PFSK-1 (cell line): ENCODE results near the gene ATP5F1E.

Experiments
- FOXP2 ChIP-seq: optimal IDR thresholded peaks from 2 replicates; pipeline ENCODE3; 2011; ENCODE audit warnings: borderline replicate concordance, control low read depth, inconsistent platforms; ENCODE audit not compliant: insufficient read depth; ENCODE audit errors: extremely low read length, extremely low read depth
- POLR2AphosphoS5 ChIP-seq: IDR thresholded peaks from 2 replicates; pipeline ENCODE4 v1.6.1; 2012; ENCODE audit warnings: low read depth, mild to moderate bottlenecking, control low read depth, low read length, moderate library complexity
- SIN3A ChIP-seq: IDR thresholded peaks from 2 replicates; pipeline ENCODE4 v1.6.1; 2012; ENCODE audit warnings: mild to moderate bottlenecking, low read length, moderate library complexity, borderline replicate concordance; ENCODE audit not compliant: insufficient read depth
- TAF1 ChIP-seq: IDR thresholded peaks from 2 replicates; pipeline ENCODE4 v1.6.1; 2012; ENCODE audit warnings: low read length, control low read depth, borderline replicate concordance; ENCODE audit not compliant: insufficient read depth
- TF ChIP-seq, protein P1 (sequence below), 2 experiments: IDR thresholded peaks; 2 replicates each; pipeline versions ENCODE4 v1.6.1 to v1.8.0; 2011 to 2012; ENCODE audit warnings: low read depth in 2 of 2, low read length in 2 of 2, control low read depth in 1 of 2, inconsistent platforms in 1 of 2, mild to moderate bottlenecking in 1 of 2, moderate library complexity in 1 of 2; ENCODE audit not compliant: insufficient read depth in 1 of 2

ATP5F1E gene

DNA sequence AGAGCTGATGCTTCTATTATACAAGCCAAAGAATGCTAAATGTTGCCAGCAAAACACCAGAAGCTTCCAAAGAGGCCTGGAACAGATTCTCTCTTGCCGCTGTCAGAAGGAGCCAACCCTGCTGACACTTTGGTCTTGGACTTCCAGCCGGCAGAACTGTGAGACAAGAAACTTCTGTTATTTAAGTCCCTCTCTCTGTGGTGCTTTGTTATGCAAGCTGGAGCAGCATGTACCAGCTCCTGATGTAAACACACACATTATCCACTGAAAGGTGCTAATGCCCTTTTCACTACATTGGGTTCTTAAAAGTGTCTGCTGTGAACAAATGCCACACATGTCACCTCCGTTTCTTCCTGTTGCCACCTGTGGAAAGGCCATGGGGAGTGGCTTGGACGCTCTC, 36.4 kb upstream of the ATP5F1E start:
- TF ChIP-seq FOXP2 (no peak), POLR2AphosphoS5 (no peak), SIN3A (no peak), TAF1 (no peak)
- TF ChIP-seq, protein P1, sequence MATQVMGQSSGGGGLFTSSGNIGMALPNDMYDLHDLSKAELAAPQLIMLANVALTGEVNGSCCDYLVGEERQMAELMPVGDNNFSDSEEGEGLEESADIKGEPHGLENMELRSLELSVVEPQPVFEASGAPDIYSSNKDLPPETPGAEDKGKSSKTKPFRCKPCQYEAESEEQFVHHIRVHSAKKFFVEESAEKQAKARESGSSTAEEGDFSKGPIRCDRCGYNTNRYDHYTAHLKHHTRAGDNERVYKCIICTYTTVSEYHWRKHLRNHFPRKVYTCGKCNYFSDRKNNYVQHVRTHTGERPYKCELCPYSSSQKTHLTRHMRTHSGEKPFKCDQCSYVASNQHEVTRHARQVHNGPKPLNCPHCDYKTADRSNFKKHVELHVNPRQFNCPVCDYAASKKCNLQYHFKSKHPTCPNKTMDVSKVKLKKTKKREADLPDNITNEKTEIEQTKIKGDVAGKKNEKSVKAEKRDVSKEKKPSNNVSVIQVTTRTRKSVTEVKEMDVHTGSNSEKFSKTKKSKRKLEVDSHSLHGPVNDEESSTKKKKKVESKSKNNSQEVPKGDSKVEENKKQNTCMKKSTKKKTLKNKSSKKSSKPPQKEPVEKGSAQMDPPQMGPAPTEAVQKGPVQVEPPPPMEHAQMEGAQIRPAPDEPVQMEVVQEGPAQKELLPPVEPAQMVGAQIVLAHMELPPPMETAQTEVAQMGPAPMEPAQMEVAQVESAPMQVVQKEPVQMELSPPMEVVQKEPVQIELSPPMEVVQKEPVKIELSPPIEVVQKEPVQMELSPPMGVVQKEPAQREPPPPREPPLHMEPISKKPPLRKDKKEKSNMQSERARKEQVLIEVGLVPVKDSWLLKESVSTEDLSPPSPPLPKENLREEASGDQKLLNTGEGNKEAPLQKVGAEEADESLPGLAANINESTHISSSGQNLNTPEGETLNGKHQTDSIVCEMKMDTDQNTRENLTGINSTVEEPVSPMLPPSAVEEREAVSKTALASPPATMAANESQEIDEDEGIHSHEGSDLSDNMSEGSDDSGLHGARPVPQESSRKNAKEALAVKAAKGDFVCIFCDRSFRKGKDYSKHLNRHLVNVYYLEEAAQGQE (IDR thresholded peaks at IDR 0.05; ENCODE audit: insufficient read depth in 1 of 2, low read depth in 2 of 2, low read length in 2 of 2), result no peak

DNA sequence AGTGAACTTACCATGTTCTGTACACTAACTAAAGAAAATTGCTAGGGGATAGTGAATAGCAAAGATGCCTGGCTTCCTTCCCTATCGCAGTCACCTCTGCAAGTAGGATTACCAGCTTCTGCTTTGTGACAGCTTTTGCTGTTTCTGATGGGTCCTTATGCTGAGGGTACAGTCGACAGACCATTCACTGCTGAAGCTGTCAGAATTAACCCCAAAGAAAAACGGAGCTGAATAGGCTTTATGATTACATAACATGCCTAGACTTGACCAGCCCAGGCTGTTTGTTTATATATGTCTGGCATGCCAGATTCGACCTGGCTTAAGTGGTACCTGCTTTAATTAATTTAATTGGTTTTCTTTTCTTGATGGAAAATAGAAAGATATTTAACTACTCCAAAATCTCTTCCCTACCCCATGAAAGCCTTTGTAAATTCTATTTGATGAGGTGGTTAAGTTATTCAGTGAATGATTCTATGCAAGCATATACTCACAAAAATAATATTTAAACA, 32.1 kb upstream of the ATP5F1E start:
- TF ChIP-seq, protein P1 (IDR thresholded peaks at IDR 0.05; ENCODE audit: insufficient read depth in 1 of 2, low read depth in 2 of 2, low read length in 2 of 2), result no peak
- TF ChIP-seq TAF1, result no peak
- no peak for TF ChIP-seq SIN3A
- TF ChIP-seq FOXP2, result no peak
- no peak for TF ChIP-seq POLR2AphosphoS5

DNA sequence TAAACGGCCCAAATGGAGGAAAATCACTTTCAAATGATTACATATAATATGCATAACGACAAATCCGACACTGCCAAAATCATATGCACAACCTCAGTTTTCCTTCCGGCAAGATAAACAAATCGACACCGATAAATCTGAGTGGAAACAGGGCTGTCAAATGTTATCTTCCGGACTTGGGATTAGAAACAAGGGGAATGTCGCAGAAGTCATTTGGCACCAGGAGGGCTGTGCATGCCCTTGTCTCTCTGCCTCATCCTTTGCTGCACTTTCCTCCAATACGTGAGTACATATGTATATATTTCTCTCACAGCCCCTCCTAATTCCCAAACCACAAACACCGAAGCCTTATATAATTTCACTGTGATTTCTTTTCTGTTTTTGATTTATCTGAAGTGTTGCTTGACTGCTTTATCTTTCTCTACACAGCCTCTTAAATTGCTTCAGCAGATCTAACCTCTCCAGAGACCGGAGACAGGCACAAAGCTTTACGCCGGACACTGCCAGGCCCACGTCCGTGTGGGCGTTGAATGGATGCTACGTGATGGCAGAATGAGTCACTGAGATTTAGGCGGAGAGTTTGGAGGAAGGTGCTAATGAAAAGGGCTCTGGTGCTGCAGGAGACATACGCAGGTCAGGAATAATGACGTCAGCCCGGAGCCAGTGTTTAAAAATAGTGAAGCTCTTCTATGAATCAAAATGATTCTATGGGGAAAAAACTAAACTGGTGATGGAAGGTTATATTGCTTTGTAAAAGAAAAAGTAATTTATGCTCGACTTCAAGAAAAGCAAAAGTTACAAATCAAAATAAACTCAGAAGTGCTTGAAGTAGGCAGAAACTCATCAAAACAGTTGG, 31.5 kb upstream of the ATP5F1E start:
- TF ChIP-seq SIN3A, result no peak; the same call in 1 of the 2 replicates
- TF ChIP-seq, protein P1 (IDR thresholded peaks at IDR 0.05; ENCODE audit: insufficient read depth in 1 of 2, low read depth in 2 of 2, low read length in 2 of 2), result 0 out of 4 replicates have a peak, but pooled peaks of 1 of the 2 experiments have one; percentile 30
- TF ChIP-seq POLR2AphosphoS5, result 0 out of 2 replicates have a peak, but pooled peaks have one; percentile 22
- peak; percentile 60 for TF ChIP-seq FOXP2
- peak; percentile 56; the same call in 1 of the 2 replicates for TF ChIP-seq TAF1

DNA sequence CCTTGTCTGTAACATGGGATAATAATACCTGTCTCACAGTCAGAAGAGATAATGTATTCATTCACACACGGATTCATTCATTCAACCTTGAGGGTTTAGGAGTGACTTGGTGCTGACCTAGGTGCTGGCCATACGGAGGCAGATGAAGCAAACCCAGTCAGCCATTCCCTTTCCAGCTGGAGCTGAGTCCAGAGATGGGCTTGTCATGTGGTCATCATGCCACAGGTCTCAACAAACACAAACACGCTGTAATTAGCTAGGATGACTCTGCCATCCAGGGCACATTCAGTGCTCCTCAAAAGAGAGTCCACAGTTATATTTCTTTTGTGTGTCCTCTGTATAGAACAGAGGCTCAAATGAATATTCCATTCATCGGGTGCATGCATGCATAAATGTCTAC, 29.9 kb upstream of the ATP5F1E start:
- TF ChIP-seq FOXP2, result no peak
- TF ChIP-seq, protein P1 (IDR thresholded peaks at IDR 0.05; ENCODE audit: insufficient read depth in 1 of 2, low read depth in 2 of 2, low read length in 2 of 2), result peak; percentile 83 to 89
